HG03342 (cell line): ENCODE results near the gene ATOH8.
A peak's percentile ranks its signal among the peaks of the same experiment; 100 is the strongest.

Source experiments
- ATAC-seq: cut with Tn5 transposase; IDR thresholded peaks from one replicate; pipeline ENCODE4 v1.9.1; 2021; ENCODE audit warnings: mild to moderate bottlenecking, moderate library complexity; ENCODE audit not compliant: unreplicated experiment

The ATOH8 gene

DNA sequence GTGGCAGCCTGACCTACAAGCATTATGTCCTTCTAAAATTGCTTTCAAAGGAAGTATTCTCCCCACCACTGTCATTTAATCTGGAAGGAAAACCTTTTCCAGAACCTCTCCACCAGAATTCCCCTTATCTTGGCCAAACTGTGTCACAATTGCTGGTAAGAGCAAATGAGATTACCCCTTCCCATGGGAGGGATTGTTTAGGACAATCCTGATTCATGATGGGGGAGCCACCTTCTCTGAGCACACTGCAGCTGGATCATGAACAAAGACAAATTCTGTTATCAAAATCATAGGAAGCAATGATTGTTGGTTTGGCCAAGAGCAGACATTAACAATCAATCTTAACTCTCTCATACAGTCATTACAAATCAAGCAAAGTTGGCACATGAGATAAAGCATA, 18.1 kb upstream of the ATOH8 start:
- ATAC-seq: no peak

DNA sequence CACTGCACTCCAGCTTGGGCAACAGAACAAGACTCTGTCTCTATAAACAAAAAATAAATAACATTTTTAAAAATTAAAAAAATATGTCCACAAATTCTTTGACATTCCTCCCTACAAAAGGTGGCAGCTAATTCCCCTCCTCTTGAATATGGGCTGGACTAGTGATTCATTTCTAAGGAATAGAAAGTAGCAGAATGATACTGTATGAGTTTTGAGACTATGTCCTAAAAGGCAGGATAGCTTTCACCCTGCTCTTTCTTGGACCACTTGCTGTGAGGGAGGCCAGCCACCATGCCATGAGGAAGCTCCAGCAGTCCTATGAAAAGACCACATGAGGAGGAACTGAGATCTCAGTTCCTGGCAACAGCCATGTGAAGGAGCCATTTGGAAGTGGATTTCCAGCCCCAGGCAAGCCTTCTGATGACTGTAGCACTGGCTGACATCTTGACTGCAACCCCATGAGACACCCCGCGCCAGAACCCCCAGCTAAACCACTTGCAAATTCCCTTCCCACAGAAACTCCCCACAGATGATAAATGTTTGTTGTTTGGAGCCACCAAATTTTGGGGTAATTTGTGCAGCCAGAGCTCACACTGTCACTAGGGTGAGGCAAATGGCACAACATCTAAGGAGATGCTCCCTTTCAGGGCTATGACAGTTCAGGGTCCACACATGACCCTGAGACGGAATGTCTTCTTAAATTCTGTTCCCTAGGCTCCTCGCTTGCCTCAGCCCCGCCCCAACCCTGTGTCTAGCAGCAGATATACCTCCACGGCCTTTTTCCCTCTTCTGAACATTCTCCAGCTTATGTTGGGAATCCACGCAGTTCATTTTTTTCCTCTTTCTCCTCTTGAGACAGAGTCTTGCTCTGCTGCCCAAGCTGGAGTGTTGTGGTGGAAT, 17.1 kb upstream of the ATOH8 start:
- ATAC-seq: no peak

DNA sequence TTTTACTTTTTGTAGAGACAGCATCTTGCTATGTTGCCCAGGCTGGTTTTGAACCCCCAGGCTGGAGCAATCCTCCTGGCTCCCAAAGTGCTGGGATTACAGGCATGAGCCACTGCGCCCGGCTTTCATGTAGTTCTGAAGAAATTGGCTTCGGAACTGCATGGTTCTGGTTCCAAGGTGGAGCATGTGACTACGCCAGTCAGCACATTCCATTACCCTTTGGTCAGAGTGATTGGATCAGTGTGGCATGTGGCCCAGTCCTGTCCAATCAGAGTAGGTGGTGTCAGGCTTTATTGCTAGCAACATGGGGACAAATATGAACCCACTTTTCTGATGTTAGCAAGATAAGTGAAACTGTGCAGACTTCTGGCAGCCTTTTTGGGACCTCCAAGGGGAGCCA, 16.3 kb upstream of the ATOH8 start:
- no peak for ATAC-seq

DNA sequence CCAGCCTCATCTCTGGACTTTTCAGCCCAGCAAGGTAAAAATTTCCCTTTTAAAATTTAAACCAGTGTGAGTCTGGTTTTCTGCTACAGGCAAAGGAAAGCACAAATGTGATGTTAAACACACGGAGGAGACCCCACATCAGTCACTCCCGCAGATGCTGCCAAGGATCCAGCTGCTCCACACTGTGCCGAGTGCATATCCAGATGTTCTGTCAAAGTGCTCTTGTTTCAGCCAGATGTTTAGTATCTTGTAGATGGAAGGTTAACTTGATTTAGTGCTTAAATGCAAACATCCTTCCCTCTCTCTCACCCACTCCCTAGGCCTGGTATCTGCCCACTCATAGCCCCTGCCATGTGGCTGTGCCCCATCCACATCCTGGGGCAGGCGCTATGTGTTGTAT, 15.8 kb upstream of the ATOH8 start:
- ATAC-seq: no peak

DNA sequence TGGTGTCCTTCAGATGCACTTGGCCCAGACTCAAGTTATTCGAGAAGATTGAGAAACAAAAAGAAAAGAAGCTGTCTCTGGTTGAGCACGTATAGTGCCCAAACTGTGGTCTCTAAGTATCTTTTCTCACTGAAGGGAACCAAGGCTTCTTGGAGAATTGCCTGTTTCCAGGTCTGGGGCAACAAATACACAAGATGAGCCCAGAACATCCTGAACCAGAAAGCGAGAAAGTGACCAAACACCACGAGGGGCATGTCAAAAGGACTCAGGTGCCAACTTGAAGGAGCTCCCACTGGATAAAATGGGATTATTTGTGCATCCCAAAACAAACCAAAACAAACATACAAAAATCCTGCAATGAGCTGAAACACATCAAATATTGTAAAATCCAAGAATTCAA, 13.6 kb upstream of the ATOH8 start:
- ATAC-seq: no peak

DNA sequence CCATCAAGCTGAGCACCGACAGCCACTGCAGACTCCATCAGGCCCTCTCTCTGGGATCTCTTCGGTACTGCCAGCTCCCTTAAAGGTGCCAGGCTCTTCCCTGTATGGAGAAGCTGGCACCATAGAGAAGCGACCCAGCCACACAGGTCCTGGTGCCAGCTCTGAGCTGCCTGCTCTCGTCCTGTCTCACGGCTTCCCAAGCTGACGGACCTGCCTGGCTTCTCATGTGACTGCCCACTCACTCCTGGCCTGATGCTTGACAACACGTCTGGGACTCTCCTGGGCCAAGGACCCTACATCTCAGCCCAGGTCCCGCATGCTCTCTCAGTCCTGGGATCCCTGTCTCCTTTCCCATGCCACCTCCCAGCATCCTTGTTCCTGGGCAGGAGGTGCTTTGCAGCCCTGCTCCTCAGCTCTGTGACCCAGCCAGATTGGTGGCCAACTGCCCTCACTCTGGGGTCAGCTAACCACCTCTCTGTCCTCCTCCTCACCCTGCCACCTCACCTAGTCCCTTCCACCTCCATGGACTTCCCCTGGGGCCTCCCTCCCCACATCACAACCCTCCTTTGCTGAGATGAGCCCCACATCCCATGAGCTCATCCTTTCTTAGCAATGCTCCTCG, 12.5 kb upstream of the ATOH8 start:
- no peak for ATAC-seq

DNA sequence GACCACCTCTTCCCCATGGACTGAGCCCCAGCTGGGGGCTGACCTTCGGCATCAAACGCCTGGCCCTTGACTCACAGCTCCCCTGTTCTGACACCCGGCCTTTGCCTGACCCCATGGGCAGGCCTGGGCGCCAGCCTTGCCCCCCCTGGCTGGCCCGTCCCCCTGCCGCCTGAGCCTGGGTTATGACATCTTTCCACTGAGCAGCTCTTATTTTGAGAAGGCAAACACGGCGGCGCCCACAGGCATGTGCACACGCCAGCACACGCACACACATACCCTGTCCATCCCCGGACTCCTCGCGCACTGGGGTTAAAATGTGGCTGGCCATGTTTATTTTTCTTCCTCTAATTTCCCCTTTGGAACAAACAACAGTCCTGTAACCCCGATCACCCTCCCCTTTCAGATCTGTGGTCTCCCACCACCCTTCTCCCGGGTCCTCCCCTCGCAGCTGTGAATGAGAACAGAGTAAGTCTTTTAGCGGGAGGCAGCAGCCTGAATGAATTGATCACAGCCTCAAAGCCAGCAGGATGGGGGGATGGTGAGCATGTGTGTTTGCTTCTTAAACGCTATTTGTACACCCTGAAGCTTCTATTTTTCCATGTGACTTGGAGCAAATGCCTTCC, 11.8 kb upstream of the ATOH8 start:
- ATAC-seq: no peak

DNA sequence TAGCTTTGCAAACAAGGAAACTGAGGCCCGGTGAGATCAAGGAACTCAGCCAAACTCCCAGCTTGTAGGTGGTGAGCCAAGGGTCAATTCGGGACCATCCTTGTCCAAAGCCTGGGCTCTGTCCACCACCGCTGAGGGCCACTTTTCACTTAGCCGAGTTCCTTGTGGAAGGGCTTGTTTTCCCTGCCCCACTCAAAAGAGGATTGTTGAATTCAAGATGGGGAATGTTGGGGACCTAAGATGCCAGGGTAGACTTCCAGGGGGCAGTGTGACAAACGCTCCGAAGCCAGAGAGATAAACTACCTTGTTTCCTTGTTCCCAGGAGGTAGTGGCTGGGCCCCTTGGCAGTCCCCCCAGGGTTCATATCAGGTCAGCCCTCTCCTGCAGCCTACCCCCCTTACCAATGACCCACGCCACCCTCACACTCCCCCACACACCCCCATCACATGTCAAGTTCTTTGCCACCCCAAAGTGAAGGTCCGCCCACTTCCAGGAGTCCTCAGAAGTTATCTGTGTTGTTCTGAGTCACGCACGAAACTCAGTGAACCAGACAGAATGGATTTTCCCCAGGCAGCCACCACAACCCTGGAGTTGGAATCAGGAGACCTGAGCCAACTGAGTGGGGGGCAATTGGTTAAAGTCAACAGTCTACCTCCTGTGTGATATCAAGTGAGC, 10.3 kb upstream of the ATOH8 start:
- no peak for ATAC-seq

DNA sequence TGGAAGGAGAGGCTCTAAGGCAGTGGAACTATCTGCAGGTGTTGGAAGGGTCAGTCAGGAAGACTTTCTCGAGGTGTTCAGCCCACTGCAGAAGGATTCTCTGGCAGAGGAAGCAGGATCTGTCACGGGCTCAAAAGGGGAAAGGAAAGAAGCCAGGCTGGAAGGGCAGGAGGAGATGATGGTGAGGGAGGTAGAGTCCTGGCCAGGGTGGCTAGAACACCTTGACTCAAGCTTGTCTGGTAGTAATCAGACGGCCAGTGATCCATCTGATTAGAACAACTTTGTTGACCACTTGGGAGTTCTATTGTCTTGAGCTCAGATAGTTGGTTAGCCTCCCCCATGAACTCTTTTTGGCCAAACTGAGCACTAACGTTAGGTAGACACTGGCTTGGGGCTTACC, 9.7 kb upstream of the ATOH8 start:
- ATAC-seq: no peak

DNA sequence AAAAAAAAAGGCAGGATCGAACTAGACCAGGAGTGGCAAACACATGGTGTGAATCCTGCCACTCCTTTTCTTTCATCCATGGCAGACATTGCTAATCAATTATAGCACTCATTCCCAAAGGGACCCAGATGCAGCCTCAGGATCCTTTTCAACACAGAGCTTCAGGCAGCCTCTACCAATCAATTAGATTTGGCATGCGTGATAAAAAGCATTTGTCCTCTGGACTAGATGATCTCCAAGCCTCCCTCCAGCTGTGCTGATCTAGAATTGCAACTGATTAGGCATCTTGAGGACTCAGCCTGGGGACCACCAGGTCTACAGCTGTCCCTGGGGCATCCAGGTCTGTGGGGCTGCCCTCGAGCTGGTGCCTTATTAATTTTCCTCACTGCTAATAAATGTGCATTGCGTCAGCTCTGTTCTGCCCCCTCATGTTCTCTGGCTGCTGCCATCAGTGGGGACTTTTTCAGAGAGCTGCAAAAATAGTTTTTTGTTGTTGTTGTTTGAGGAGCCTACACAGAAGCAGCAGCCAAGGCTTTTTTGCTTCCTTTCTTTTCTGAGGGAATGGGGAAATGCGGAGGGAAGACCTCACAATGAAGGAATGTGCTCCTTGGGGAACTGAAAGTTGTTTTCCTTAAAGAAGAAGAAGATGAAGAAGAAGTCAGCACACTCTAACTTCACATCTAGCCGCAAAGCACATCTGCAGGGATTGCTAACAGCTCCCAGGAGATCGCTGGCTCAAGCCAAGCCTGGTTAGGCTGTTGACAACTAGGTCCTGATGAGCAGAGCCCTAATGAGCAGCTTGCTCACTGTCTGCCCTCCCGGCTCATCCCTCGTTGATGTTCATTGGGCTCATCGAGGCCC, 8.8 kb upstream of the ATOH8 start:
- no peak for ATAC-seq

DNA sequence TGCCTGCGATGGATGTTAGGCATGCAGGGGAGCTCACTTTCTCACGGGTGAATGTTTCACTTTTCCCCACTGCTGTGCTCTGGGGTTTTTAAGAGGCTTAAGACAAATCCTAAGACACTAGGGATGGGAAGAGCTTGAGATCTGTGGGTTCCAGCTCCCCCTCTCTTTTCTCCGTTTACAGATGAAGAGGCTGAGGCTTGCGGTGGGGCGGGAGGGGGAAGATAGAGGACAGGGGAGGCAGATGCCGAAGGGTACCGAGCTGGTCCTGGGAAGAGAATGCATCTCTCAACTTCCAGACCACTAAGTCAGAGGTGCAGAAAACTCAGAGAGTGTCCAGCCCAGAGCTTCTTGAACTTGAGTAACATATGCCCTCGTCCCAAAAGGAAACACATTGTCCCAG, 8.2 kb upstream of the ATOH8 start:
- ATAC-seq: no peak

DNA sequence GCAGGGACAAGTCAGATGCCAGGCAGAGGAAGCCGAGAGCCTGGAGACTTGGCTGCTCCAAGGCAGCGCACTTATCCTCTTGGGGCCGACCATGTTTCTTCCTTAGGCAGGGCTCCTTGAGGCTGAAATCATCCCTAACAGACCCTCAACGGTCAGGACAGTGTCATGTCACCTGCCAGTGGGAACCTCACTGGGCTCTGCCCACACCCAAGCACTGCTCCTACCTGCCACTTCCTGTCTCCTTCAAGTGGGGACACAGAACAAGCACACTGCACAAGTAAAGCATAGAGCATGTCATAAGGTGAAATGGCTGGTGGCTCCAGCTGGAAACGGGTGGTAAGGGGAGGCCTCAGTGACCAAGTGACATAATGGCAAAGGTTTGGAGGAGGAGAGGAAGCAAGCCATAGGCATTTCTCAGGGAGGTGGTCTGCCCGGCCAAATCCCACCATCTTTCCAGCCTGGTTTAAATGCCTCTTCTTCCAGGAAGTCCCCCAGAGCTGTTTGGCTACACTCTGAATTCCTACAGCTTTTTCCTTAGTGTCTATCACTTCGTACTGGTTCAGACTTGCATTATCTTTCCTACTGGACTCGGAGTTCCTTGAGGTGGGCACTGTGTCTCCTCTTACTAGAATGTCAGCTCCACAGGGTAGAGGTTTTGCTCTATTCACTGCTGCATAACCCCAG, 7.3 kb upstream of the ATOH8 start:
- no peak for ATAC-seq

DNA sequence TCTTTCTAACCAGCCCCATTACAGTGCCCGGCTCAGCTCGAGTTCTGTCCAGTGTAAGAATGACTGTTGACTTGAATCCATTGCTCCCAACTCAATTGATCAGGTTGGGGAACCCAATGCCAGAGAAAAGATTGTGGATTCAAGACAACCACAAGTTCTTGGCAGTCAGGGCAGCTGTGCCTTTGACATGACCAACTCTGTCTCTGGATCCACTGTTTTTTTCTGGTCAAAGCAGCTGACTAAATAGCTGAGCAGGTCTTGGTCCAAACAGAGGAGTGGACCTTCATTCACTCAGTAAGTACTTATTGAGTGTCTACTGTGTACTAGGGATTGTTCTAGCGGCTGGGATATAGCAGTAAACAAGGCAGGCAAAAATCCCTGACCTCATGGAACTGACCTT, 6.3 kb upstream of the ATOH8 start:
- no peak for ATAC-seq

DNA sequence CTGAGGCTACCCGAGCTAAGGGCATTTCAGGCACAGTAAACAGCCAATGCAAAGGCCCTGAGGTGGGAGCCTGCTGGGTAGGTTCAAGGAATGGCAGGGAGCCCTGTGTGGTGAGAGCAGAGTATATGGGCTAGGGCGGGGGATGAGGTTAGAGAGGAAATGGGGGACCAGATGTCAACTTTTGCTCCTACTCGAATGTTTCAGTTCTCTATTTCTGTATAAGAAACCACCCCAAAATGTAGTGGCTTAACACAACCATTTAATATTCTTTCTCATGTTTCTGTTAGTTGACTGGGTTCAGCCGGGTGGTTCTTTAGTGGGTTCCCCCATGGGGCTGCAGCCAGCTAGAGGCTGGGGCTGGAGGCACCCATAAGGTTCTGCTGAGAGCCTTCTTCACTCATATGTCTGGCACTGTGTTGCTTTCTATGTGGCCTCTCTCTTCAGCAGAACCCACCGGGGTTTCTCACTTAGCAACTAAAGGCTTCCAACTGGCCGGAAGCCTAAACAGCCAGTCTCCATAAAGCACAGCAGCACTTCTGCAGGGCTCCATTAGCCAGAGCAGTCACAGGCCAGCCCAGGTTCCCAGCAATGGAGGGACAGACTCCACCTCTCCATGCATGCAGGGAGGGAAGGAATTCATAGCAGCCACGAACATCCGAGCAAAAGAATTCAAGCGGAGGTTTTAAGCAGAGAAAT, 5.6 kb upstream of the ATOH8 start:
- peak; percentile 83 for ATAC-seq

DNA sequence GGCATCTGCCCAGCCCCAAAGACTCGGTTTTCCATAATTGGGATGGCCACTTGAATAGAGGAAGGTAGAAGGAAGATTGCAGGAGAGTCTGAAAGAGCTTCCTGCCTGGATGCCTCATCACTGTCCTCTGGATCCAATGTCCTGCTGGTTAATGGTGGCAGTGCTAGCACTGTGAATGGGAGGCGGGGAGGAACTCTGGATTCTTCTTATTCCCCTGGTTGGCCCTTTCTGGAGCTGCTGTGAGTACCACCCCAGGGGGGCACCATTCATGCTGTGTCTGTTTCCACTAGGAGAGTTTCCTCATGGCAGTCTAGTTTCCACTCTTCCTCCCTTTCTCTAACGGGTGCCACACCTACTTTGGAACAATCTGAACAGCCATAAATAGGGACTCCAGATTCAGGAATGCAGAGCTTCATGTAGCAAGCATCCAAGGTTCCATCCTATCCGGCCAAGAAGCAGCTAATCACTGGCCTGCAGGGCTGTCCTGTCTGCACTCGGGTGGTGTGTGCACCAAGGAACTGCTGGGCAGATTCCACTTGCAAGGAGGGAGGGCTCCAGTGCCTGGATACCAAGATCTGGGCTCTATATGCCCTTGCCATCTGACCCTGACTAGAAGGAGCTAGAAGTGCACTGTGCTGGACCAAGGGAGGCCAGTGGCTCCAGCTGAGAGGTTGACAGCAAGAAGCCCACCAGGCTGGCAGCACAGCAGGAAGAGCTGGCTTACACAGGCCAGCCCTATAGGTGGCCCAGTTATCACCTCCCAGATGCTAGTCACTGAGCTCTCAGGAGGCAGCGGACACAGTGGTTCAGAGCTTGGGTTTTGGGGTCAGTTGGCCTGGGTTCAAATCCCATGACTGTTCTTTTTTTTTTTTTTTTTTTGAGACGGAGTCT, 4.6 kb upstream of the ATOH8 start:
- ATAC-seq: no peak

DNA sequence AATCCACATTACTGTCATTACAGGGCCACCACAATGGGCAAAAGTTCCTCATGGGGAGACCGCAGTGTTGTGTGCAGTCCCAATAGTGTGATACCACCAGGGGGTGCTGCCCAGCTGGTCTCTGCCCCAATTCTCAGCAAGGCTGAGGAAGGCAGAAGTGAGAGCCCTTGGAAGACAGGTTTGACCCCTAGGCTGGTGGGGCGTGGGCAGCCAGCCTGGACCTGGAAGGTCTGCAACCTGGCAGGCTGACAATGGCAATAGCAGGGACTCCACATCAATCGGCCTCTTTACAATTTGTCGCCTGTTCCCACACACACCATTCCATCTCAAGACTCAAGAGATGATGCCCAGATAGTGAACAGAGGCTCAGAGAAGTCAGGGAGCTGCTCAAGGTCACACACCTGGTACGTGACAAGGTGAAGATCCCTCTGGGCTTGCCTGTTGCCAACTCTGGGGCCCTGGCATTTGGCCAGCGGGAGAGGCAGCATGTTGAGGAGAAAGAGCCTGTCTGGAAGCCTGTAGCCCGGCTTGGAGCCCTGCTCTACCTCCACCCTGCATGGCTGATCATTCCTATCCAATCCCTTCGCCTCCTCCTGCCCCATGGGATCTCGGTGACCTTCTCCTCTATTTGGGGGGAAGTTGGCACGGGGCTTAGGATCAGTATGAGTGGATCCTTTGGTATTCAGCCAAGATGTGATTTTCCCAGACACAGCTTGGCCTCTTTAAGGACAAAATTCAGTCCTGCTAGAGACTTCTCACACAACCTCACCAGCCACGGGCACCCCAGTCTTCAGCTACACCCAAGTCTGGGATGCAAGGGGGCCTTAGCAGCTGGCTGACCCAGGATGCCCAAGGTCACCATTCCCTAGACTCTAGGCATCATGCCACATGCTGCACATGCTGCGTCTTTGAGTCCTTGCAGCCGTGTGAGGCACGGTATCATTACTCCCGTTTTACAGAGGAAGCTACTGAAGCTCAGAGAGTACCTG, 2.9 kb upstream of the ATOH8 start:
- ATAC-seq: no peak

DNA sequence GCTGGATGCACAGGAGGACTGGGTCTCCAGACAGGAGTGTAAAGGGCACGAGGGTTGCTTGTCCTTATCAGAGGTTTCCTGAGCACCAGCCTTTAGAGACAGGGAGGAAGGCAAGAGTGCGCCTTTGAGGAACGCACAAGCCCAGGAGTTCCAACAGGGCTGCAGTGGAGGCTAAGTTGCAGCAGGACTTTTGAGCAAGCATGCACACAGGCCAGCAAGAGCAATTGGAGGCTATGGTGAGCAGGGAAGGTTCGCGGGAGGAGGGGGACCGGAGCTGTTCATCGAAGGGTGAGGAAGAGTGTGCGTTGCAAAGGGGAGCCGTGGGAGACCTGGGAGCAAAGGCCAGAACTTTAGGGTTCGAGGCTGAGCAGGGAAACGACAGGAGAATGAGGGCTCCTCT, 2.2 kb upstream of the ATOH8 start:
- no peak for ATAC-seq
